ENCODE measurements around the gene ZNF224. TPM values are rescaled to one million over a fixed set of nuclear protein-coding genes. Genes with fewer than 3 reads are reported as not detected.

The ZNF224 gene
- total RNA-seq (2022; extraction: Qiagen RNA extraction) = 7.1 to 12.7 TPM (median 8.9 TPM) in 5 replicates

DNA sequence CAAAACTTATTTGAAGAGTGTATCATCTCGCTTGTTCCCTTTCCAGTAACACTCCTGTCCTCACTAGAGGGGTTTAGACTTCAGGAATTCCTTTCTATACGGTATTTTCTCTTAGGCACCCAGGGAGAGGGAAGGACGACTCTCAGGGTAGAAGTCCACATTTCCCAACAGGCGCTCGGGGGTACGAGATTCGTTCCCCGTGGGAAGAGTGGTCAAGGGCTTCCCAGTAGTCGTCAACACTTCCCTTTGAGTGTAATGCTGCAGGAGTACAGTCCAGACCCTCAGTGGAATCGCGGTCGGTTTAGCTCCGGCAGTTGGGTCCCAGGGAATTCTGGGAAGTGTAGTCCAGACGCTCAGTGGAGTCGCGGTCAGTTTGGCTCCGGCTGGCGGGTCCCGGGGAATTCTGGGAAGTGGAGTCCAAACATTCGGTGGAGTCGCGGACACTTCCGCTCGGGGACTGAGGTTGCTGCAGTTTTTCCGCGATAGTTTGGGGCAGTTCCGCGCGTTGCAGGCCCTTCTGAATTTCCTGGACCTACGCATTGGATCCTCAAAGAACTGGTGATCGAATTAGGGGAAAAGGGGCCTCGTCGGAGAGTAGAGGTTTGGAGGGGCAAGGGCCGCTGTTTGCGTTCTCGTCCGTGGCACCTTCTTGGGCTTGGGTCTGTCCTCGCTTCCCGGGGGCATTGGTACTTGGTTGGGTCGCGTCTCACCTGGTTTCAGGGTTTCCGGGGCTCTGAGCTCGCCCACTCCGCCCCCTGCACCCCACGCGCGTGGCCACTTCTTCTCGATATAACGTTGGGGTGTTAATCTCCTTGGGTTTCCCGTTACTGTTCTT is at the start of gene ZNF224:
Gene ZNF224, plus strand, starts transcription at position 431 of the 835 bp plus-strand sequence. CDS start 3,513 bp downstream, outside the sequence.

DNA sequence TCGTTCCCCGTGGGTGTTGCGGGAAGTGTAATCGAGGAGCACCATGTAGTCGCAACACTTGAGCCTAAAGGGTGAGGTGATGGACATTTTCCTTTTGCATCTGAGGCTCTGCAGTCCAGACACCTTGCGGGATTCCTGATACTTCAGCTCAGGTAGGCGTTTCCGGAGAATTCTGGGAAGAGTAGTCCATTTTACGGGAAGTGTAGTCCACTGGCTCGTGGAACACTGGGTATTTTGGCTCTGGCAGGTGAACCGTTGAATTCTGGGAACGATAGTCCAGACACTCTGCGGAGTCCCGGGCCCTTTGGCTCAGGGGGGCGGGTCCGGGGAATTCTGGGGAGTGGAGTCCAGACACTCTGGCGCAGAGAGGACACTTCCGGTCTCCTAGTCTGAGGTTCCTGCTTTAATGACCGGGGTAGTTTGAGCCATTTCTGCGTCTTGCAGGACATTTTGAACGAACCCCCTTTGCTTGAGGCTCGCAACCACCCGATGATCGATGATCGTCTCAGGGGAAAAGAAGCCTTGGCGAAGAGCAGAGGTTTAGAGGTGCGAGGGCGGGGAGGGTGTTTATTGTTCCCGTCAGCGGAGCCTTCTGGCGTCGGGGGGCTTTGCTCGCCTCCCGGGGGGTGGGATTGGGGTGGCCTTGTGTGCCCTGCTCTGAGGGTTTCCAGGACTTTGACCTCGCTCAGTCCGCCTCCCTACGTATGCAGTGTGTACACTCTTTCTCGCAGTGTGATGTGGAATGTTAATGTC is 42.3 kb upstream of the ZNF224 start, which contains the start of gene ZNF223:
Gene ZNF223, plus strand, starts transcription at position 387 of the 753 bp plus-strand sequence. CDS start 3,141 bp downstream, outside the sequence.

DNA sequence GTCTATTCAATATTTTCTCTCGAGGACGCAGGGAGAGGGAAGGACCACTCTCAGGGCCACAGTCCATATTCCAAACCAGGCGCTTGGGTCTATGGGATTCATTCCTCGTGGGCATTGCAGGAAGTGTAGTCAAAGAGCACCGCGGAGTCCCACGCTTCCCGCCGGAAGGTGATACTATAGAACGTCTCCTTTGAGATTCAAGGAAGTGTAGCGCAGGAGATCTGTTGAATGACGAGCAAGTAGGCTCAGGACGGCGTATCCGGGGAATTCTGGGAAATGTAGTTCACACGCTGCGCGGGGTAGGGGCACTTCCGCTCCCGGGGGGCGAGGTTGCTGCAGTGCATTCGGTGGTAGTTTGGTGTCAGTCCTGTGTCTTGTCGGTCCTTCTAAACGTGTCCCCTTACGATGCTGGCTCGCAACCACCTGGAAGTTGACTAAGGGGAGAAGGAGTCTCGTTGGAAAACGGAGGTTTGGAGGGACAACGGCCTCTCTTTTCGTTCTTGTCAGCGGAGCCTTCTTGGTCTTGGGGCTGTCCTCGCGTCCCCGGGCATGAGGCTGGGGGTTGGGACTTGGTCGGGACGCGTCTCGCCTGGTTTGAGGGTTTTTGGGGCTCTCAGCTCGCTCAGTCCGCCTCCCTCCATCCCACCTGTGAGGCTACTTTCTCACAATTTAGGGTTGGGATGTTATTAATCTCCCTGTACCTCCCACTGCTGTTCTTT is 22.2 kb upstream of the ZNF224 start, which contains the start of gene ZNF284:
Gene ZNF284, plus strand, starts transcription at position 336 of the 719 bp plus-strand sequence. CDS start 4,231 bp downstream, outside the sequence.

DNA sequence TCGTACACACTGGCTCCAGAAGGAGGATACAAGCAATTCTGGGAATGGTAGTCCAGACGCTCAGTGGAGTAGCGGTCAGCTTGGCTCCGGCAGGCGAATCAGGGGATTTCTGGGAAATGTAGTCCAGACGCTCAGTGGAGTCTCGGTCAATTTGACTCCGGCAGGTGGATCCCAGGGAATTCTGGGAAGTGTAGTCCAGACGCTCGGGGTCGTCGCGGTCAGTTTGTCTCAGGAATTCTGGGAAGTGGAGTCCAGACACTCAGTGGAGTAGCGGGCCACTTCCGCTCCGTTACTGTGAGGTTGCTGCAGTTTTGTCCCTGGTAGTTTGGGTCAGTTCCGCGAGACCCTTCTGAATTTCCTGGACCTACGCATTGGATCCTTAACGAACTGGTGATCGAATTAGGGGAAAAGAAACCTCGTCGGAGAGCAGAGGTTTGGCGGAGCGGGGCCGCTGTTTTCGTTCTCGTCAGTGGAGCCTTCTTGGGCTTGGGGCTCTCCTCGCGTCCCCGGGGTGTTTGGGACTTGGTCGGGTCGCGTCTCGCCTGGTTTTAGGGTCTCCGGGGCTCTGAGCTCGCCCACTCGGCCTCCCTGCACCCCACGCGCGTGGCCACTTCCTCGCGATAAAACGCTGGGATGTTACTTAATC is 19.1 kb downstream of the ZNF224 start, which contains the start of gene ZNF225:
Gene ZNF225, plus strand, starts transcription at position 262 of the 646 bp plus-strand sequence. CDS start 2,429 bp downstream, outside the sequence.

DNA sequence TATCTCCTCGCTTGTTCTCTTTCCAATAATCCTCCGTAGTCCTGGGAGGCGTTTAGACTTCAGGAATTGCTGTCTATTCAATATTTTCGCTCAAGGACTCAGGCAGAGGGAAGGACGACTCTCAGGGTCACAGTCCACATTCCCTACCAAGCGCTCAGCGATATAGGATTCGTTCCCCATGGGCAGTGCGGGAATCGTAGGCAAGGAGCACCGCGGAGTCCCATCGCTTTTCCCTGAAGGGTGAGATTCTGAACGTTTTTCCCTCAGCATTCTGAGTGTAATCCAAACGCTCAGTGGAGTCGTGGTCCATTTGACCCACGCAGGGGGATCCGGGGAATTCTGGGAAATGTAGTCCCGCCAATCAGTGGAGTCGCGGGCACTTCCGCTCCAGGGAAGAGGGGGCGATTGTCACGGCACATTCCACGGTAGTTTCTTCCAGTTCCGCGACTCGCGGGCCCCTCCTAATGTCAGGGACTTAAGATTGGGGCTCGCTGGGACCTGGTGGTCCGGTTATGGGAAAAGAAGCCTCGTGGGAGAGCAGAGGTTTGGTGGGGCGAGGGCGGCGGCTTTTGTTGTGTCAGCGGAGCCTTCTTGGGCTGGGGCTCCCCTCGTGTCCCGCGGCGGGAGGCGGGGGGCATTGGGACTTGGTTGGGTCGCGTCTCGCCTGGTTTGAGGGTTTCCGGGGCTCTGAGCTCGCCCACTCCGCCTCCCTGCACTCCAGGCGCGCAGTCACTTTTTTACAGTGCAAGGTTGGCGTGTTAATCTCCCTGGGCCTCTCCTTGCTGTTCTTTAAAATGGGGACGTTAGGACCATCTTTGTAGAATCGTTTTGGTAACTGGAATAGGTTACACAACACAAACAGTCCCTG is 47.3 kb downstream of the ZNF224 start, which contains the start of gene ZNF234:
Gene ZNF234, plus strand, starts transcription at position 364 of the 868 bp plus-strand sequence. CDS start 3,079 bp downstream, outside the sequence.

Other genes with a start within 250 kb of the ZNF224 start
- gene ZNF404, start 210.4 kb upstream of the ZNF224 start, total RNA-seq (2022; extraction: Qiagen RNA extraction) = 0.13 to 0.39 TPM (median 0.21 TPM) in 5 replicates
- gene ZNF45, start 159.1 kb upstream of the ZNF224 start, total RNA-seq (2022; extraction: Qiagen RNA extraction) = 8.7 to 12.8 TPM (median 9.8 TPM) in 5 replicates
- gene ZNF221, start 143.1 kb upstream of the ZNF224 start, total RNA-seq (2022; extraction: Qiagen RNA extraction) = 0.51 to 0.84 TPM (median 0.60 TPM) in 5 replicates
- gene ZNF155, start 110.2 kb upstream of the ZNF224 start, total RNA-seq (2022; extraction: Qiagen RNA extraction) = 1.9 to 3.6 TPM (median 3.0 TPM) in 5 replicates
- 2.2 to 4.2 TPM (median 3.3 TPM) in 5 replicates for gene ZNF230, start 91.4 kb upstream of the ZNF224 start, total RNA-seq (2022; extraction: Qiagen RNA extraction)
- 3.1 to 3.8 TPM (median 3.5 TPM) in 5 replicates for gene ZNF222, start 69.0 kb upstream of the ZNF224 start, total RNA-seq (2022; extraction: Qiagen RNA extraction)
- 2.3 to 5.1 TPM (median 2.9 TPM) in 5 replicates for gene ZNF223, start 42.3 kb upstream of the ZNF224 start, total RNA-seq (2022; extraction: Qiagen RNA extraction)
- 0.25 to 0.71 TPM (median 0.43 TPM) in 5 replicates for gene ZNF284, start 22.2 kb upstream of the ZNF224 start, total RNA-seq (2022; extraction: Qiagen RNA extraction)
- 2.3 to 4.3 TPM (median 2.5 TPM) in 5 replicates for gene ZNF225, start 19.0 kb downstream of the ZNF224 start, total RNA-seq (2022; extraction: Qiagen RNA extraction)
- gene ZNF234, start 47.2 kb downstream of the ZNF224 start, total RNA-seq (2022; extraction: Qiagen RNA extraction) = 1.3 to 2.5 TPM (median 2.2 TPM) in 5 replicates
- 18.3 to 21.5 TPM (median 18.7 TPM) in 5 replicates for gene ZNF226, start 70.7 kb downstream of the ZNF224 start, total RNA-seq (2022; extraction: Qiagen RNA extraction)
- 9.3 to 13.7 TPM (median 10.1 TPM) in 5 replicates for gene ZNF227, start 118.2 kb downstream of the ZNF224 start, total RNA-seq (2022; extraction: Qiagen RNA extraction)
- gene ZNF233, start 165.5 kb downstream of the ZNF224 start, total RNA-seq (2022; extraction: Qiagen RNA extraction) = 0.51 to 0.83 TPM (median 0.63 TPM) in 5 replicates
- 2.8 to 4.5 TPM (median 3.1 TPM) in 5 replicates for gene ZNF235, start 210.7 kb downstream of the ZNF224 start, total RNA-seq (2022; extraction: Qiagen RNA extraction)

Measured in A549 treated with Hydrocortisone at 1 μM for 4 hours (cell line).